Skeletal muscle tissue (tissue), 2 donors: ENCODE results near the gene RELB. TPM values are rescaled to one million over a fixed set of nuclear protein-coding genes. Genes with fewer than 3 reads are reported as not detected.

ENCODE experiments used
- small RNA-seq: library from RNA; depleted of rRNA; stranded (forward); fragments of <200 nt; gene quantifications from one replicate; pipeline ENCODE3, GENCODE V24; 2014
- total RNA-seq: library from RNA; depleted of rRNA; stranded (reverse); fragments of >200 nt; gene quantifications from one replicate; pipeline ENCODE4 v1.2.3, GENCODE V29; 2014

RELB gene
- total RNA-seq, 1 donor from 2014 or later: 7.8 TPM

Small RNAs within 50 kb of the gene (small RNA-seq; reads per million reads assigned to genes)
- gene RNU6-611P: not detected

Other genes with a start within 250 kb of the RELB start
- gene CBLC, start 223.6 kb upstream of the RELB start, total RNA-seq: not detected
- 89.8 TPM for gene BCAM, start 192.4 kb upstream of the RELB start, total RNA-seq
- gene NECTIN2, start 155.2 kb upstream of the RELB start, total RNA-seq: 31.8 TPM
- gene TOMM40, start 110.2 kb upstream of the RELB start, total RNA-seq: 22.4 TPM
- 93.9 TPM for gene APOE, start 95.7 kb upstream of the RELB start, total RNA-seq
- 5.7 TPM for gene APOC1, start 86.9 kb upstream of the RELB start, total RNA-seq
- not detected for gene APOC4, start 59.2 kb upstream of the RELB start, total RNA-seq
- not detected for gene APOC2, start 55.4 kb upstream of the RELB start, total RNA-seq
- 40.7 TPM for gene CLPTM1, start 46.1 kb upstream of the RELB start, total RNA-seq
- gene CLASRP, start 37.6 kb downstream of the RELB start, total RNA-seq: 7.8 TPM
- not detected for gene ZNF296, start 75.0 kb downstream of the RELB start, total RNA-seq
- 16.7 TPM for gene GEMIN7, start 77.8 kb downstream of the RELB start, total RNA-seq
- gene PPP1R37, start 91.7 kb downstream of the RELB start, total RNA-seq: 16.2 TPM
- gene NKPD1, start 159.5 kb downstream of the RELB start, total RNA-seq: not detected
- gene TRAPPC6A, start 176.8 kb downstream of the RELB start, total RNA-seq: 15.1 TPM
- gene BLOC1S3, start 177.3 kb downstream of the RELB start, total RNA-seq: 4.2 TPM
- gene EXOC3L2, start 243.9 kb downstream of the RELB start, total RNA-seq: 2.1 TPM
- 15.7 TPM for gene MARK4, start 249.8 kb downstream of the RELB start, total RNA-seq